HCT116 (cell line): ENCODE measurements around the gene RUBCN.

ENCODE experiments used
- CEBPB ChIP-seq: IDR thresholded peaks from 2 replicates; pipeline ENCODE4 v1.6.1; 2012; ENCODE audit warnings: low read depth
- EZH2 ChIP-seq: fragments of 200-600 bp; sonication (generic); IDR thresholded peaks from 2 replicates; pipeline ENCODE4 v1.6.1; 2017; ENCODE audit warnings: antibody characterized with exemption, mixed run types
- POLR2A ChIP-seq: IDR thresholded peaks from 2 replicates; pipeline ENCODE4 v1.7.0; 2011; ENCODE audit warnings: borderline replicate concordance; ENCODE audit not compliant: insufficient read depth, insufficient read length; ENCODE audit errors: extremely low read depth
- POLR2AphosphoS5 ChIP-seq: IDR thresholded peaks from 2 replicates; pipeline ENCODE4 v1.6.1; 2011; ENCODE audit warnings: mild to moderate bottlenecking, low read depth, low read length, moderate library complexity
- ZNF274 ChIP-seq: fragments of 200-500 bp; sonication (Bioruptor generic); IDR thresholded peaks from 2 replicates; pipeline ENCODE4 v1.6.1; 2014; ENCODE audit warnings: mild to moderate bottlenecking, low read depth, low read length, inconsistent platforms
- TF ChIP-seq, protein P1 (sequence below): IDR thresholded peaks from 2 replicates; pipeline ENCODE4 v1.6.1; 2012
- TF ChIP-seq, protein P2 (sequence below), 3 experiments: fragments of 200-600 bp in 1 of 3; sonication (generic) in 1 of 3; IDR thresholded peaks in 2 of 3; conservative IDR thresholded peaks in 1 of 3; 2 replicates each; pipeline ENCODE4 v1.5.1; 2012 to 2017; ENCODE audit warnings: low read depth in 2 of 3, low read length in 2 of 3, antibody characterized with exemption in 1 of 3, borderline replicate concordance in 1 of 3, control low read depth in 1 of 3, mild to moderate bottlenecking in 1 of 3, mixed read lengths in 1 of 3, mixed run types in 1 of 3, moderate library complexity in 1 of 3; ENCODE audit not compliant: insufficient read depth in 1 of 3
- TF ChIP-seq, protein P3 (sequence below): IDR thresholded peaks from 2 replicates; pipeline ENCODE4 v1.6.1; 2011; ENCODE audit warnings: mild to moderate bottlenecking, low read length, moderate library complexity; ENCODE audit not compliant: insufficient replicate concordance; ENCODE audit errors: extremely low read depth

DNA sequence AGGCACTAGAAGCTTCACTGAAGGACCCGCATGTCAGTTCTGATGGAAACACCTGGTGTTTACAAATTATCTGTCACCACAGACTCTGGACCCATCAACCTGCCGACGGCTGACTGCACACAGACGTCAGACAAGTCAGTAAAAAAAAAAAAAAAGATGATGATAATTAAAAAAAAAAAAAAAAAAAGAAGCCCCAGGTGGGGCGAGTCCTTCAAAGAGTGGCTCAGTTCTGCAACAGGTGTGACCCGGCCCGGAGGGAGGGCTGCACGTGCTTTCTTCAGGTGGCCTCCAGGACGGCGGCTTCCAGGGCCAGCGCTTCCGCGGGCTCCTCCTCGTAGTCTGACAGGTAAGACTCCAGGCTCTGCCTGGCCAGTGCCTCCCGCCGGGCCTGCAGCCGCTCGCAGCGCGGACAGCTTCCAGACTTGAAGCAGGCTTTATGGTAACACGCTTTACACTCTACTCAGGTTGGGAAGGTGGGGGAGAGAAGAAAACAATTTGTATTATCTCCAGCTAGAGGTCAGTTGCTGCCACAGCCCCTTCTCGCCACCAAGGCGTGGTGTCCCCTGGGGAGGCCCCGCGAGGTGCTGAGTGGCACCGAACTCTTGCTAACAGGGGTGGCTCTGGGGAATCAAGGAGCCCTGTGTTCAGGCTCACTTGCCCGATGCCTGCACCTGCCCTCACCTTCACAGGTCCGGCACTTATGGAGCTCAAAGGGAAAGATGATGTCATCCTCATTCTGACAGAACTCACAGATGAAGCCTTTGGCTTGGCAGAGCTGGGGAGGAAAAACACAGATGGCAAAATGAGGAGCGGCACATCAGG, 61.8 kb downstream of the RUBCN start:
- TF ChIP-seq, protein P1, sequence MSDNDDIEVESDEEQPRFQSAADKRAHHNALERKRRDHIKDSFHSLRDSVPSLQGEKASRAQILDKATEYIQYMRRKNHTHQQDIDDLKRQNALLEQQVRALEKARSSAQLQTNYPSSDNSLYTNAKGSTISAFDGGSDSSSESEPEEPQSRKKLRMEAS, result no peak
- TF ChIP-seq, protein P2, sequence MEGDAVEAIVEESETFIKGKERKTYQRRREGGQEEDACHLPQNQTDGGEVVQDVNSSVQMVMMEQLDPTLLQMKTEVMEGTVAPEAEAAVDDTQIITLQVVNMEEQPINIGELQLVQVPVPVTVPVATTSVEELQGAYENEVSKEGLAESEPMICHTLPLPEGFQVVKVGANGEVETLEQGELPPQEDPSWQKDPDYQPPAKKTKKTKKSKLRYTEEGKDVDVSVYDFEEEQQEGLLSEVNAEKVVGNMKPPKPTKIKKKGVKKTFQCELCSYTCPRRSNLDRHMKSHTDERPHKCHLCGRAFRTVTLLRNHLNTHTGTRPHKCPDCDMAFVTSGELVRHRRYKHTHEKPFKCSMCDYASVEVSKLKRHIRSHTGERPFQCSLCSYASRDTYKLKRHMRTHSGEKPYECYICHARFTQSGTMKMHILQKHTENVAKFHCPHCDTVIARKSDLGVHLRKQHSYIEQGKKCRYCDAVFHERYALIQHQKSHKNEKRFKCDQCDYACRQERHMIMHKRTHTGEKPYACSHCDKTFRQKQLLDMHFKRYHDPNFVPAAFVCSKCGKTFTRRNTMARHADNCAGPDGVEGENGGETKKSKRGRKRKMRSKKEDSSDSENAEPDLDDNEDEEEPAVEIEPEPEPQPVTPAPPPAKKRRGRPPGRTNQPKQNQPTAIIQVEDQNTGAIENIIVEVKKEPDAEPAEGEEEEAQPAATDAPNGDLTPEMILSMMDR (IDR thresholded peaks at IDR 0.05 in 2 of 3, conservative IDR thresholded peaks at IDR 0.05 in 1 of 3; ENCODE audit: borderline replicate concordance in 1 of 3, insufficient read depth in 1 of 3, low read depth in 2 of 3, low read length in 2 of 3), result no peak
- TF ChIP-seq POLR2AphosphoS5 (no peak), POLR2A (no peak), EZH2 (no peak), CEBPB (no peak), ZNF274 (no peak)
- TF ChIP-seq, protein P3, sequence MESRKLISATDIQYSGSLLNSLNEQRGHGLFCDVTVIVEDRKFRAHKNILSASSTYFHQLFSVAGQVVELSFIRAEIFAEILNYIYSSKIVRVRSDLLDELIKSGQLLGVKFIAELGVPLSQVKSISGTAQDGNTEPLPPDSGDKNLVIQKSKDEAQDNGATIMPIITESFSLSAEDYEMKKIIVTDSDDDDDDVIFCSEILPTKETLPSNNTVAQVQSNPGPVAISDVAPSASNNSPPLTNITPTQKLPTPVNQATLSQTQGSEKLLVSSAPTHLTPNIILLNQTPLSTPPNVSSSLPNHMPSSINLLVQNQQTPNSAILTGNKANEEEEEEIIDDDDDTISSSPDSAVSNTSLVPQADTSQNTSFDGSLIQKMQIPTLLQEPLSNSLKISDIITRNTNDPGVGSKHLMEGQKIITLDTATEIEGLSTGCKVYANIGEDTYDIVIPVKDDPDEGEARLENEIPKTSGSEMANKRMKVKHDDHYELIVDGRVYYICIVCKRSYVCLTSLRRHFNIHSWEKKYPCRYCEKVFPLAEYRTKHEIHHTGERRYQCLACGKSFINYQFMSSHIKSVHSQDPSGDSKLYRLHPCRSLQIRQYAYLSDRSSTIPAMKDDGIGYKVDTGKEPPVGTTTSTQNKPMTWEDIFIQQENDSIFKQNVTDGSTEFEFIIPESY, result no peak
